Subcutaneous adipose tissue (tissue), 4 donors: ENCODE data around the gene MMGT1. TPM values are rescaled to one million over a fixed set of nuclear protein-coding genes. Genes with fewer than 3 reads are reported as not detected.

Source experiments
- CTCF ChIP-seq: fragments of 450-650 bp; IDR thresholded peaks from one replicate; pipeline ENCODE4 v1.5.1; 2016; ENCODE audit warnings: low read depth, mild to moderate bottlenecking, control low read depth, antibody characterized with exemption, moderate library complexity
- total RNA-seq, 4 donors: library from RNA; depleted of rRNA; stranded (reverse); fragments of >200 nt; gene quantifications; one replicate each; pipeline ENCODE4 v1.1.0, GENCODE V29; 2016

MMGT1 gene
- total RNA-seq, 4 donors from 2014 or later = 30.5 to 55.6 (median 35.5) TPM

GRCh38 chrX:135927897-135928296, 45.9 kb downstream of the MMGT1 start:
- TF ChIP-seq CTCF = no peak

- no peak for TF ChIP-seq CTCF
Measured at GRCh38 chrX:135923353-135923752, 50.4 kb downstream of the MMGT1 start.

GRCh38 chrX:135914404-135914803, 59.4 kb downstream of the MMGT1 start:
- TF ChIP-seq CTCF = no peak

Other genes with a start within 250 kb of the MMGT1 start
- not detected for gene CT45A3, start 205.8 kb downstream of the MMGT1 start, total RNA-seq
- gene CT45A5, start 188.5 kb downstream of the MMGT1 start, total RNA-seq = not detected
- not detected for gene CT45A6, start 171.2 kb downstream of the MMGT1 start, total RNA-seq
- not detected for gene CT45A2, start 154.0 kb downstream of the MMGT1 start, total RNA-seq
- gene CT45A7, start 136.7 kb downstream of the MMGT1 start, total RNA-seq = not detected
- not detected for gene CT45A8, start 119.5 kb downstream of the MMGT1 start, total RNA-seq
- not detected for gene CT45A9, start 102.2 kb downstream of the MMGT1 start, total RNA-seq
- not detected for gene CT45A10, start 80.5 kb downstream of the MMGT1 start, total RNA-seq
- not detected for gene SAGE1, start 80.3 kb downstream of the MMGT1 start, total RNA-seq
- gene SLC9A6, start 11.4 kb upstream of the MMGT1 start, total RNA-seq = 10 to 100 TPM; 17.1 to 24.0 (median 18.6) TPM
- 1,000 to 10,000 TPM in 3 of 4 donors, 100 to 1,000 TPM in 1; 693 to 4,057 (median 1,828) TPM for gene FHL1, start 173.5 kb upstream of the MMGT1 start, total RNA-seq